ENCODE data around the gene PI16. TPM values are rescaled to one million over a fixed set of nuclear protein-coding genes. Genes with fewer than 3 reads are reported as not detected.
"Not testable (repeated sequence)": the region's sequence is repeated elsewhere in the genome, so short reads cannot be mapped to it uniquely, and the experiment has no call there.

The PI16 gene
- total and polyA plus RNA-seq, 9 donors: 0.12 to 43.1 (median 3.1) TPM; not detected in 1

- Histone ChIP-seq H3K27ac (no peak overlapping the region), H3K27me3 (no peaks in the 10 kb centered on the region), H3K4me1 (ENCODE audit: insufficient read depth) (no peaks in the 10 kb centered on the region), H3K9me3 (no peaks in the 10 kb centered on the region), H3K4me3 (no peak overlapping the region), H3K36me3 (no peaks in the 10 kb centered on the region)
- 69 to 73% (median 72%) methylated on average over 12 of the region's 12 CpGs for WGBS, 3 donors
- no peak for TF ChIP-seq CTCF (IDR thresholded peaks at IDR 0.05)
- TF ChIP-seq POLR2A (IDR thresholded peaks at IDR 0.05): no peak
- no peak for TF ChIP-seq EP300 (IDR thresholded peaks at IDR 0.05)
- peak in 1 of 5 donors; percentile 14 for DNase-seq
- intact Hi-C loops (cut with DNase I): no loop called here
Measured at GRCh38 chr6:36947570-36948351, 6.8 kb upstream of the PI16 start.

GRCh38 chr6:36949076-36949475 is 5.5 kb upstream of the PI16 start:
- H3K4me3 ChIP-seq; intact Hi-C loops (cut with DNase I); DNase-seq; H3K27me3 ChIP-seq; H3K36me3 ChIP-seq; H3K27ac ChIP-seq; H3K9me3 ChIP-seq; H3K4me1 ChIP-seq (ENCODE audit: insufficient read depth): not testable (repeated sequence)
- 89 to 95% (median 92%) methylated on average over 9 of the region's 9 CpGs for WGBS, 3 donors

GRCh38 chr6:36949636-36950035 is 4.9 kb upstream of the PI16 start:
- Histone ChIP-seq H3K4me3 (no peak overlapping the region), H3K4me1 (ENCODE audit: insufficient read depth) (no peaks in the 10 kb centered on the region), H3K9me3 (no peaks in the 10 kb centered on the region), H3K27me3 (no peaks in the 10 kb centered on the region), H3K36me3 (no peaks in the 10 kb centered on the region), H3K27ac (no peak overlapping the region)
- intact Hi-C loops (cut with DNase I): no loop called here
- WGBS, 3 donors: 85 to 93% (median 90%) methylated on average over 3 of the region's 3 CpGs
- TF ChIP-seq CTCF (IDR thresholded peaks at IDR 0.05): no peak
- no peak for TF ChIP-seq EP300 (IDR thresholded peaks at IDR 0.05)
- no peak for TF ChIP-seq POLR2A (IDR thresholded peaks at IDR 0.05)
- no peak for DNase-seq

GRCh38 chr6:36953931-36954261 is 642 bp upstream of the PI16 start:
- H3K9me3 ChIP-seq: no peaks in the 10 kb centered on the region
- no peaks in the 10 kb centered on the region for H3K4me1 ChIP-seq (ENCODE audit: insufficient read depth)
- H3K4me3 ChIP-seq: no peak overlapping the region
- H3K27me3 ChIP-seq: no peaks in the 10 kb centered on the region
- H3K27ac ChIP-seq: no peak overlapping the region
- WGBS, 3 donors: 82 to 90% (median 86%) methylated on average over 1 of the region's 1 CpG
- TF ChIP-seq CTCF (IDR thresholded peaks at IDR 0.05) (no peak), POLR2A (IDR thresholded peaks at IDR 0.05) (no peak), EP300 (IDR thresholded peaks at IDR 0.05) (no peak)
- intact Hi-C loops (cut with DNase I): no loop called here
- peak in 1 of 5 donors; percentile 3 for DNase-seq
- H3K36me3 ChIP-seq: no peaks in the 10 kb centered on the region

- no peak for TF ChIP-seq CTCF (IDR thresholded peaks at IDR 0.05)
- no peak for TF ChIP-seq EP300 (IDR thresholded peaks at IDR 0.05)
- TF ChIP-seq POLR2A (IDR thresholded peaks at IDR 0.05): no peak
- no peak overlapping the region for H3K27ac ChIP-seq
- H3K4me1 ChIP-seq (ENCODE audit: insufficient read depth): no peaks in the 10 kb centered on the region
- no peak overlapping the region for H3K4me3 ChIP-seq
- no peaks in the 10 kb centered on the region for H3K36me3 ChIP-seq
- WGBS, 3 donors: 68 to 77% (median 72%) methylated on average over 6 of the region's 6 CpGs
- H3K27me3 ChIP-seq: no peaks in the 10 kb centered on the region
- H3K9me3 ChIP-seq: no peaks in the 10 kb centered on the region
- intact Hi-C loops (cut with DNase I): no loop called here
- peak in 1 of 5 donors; percentile 13 for DNase-seq
Measured at GRCh38 chr6:36955136-36955535, 598 bp downstream of the PI16 start.

Measured in ovary (tissue), 9 donors.